Activated CD4-positive, alpha-beta T cell treated with anti-CD3 and anti-CD28 coated beads, Interleukin-2, amount 10 ng/mL, durations not matched to agents 7 days and 5 days (primary cell): ENCODE measurements around the gene ACRBP. TPM values are rescaled to one million over a fixed set of nuclear protein-coding genes. Genes with fewer than 3 reads are reported as not detected.
A peak's percentile ranks its signal among the peaks of the same experiment; 100 is the strongest.

Source experiments
- CTCF ChIA-PET: fragments of 350-600 bp; sonication (Branson Sonifier 250); formaldehyde crosslinking; loops from one replicate; lab custom pipeline; 2021; ENCODE audit warnings: antibody characterized with exemption; lab: Charles Lee
- POLR2A ChIA-PET: fragments of 350-600 bp; sonication (Branson Sonifier 250); formaldehyde crosslinking; loops from one replicate; lab custom pipeline; 2021; ENCODE audit warnings: antibody characterized with exemption; lab: Charles Lee
- DNase-seq: peaks from one replicate; pipeline ENCODE4 v3.0.0-alpha.2; 2020
- H3K27ac Mint-ChIP-seq: one replicate; pipeline ENCODE4 v1.8.0; 2021; ENCODE audit warnings: mild to moderate bottlenecking, moderate library complexity, mixed read lengths
- H3K27me3 Mint-ChIP-seq: one replicate; pipeline ENCODE4 v1.8.0; 2021; ENCODE audit warnings: mixed read lengths
- H3K36me3 Mint-ChIP-seq: one replicate; pipeline ENCODE4 v1.8.0; 2021; ENCODE audit warnings: low read depth, mixed read lengths
- H3K4me1 Mint-ChIP-seq: one replicate; pipeline ENCODE4 v1.8.0; 2021; ENCODE audit warnings: mixed read lengths
- H3K4me3 Mint-ChIP-seq: one replicate; pipeline ENCODE4 v1.8.0; 2021; ENCODE audit warnings: mild to moderate bottlenecking, moderate library complexity, mixed read lengths
- H3K9me3 Mint-ChIP-seq: one replicate; pipeline ENCODE4 v1.8.0; 2021; ENCODE audit warnings: mixed read lengths
- total RNA-seq, 2 experiments: library from RNA; stranded (reverse); gene quantifications; one replicate each; pipeline ENCODE4 v1.2.3, GENCODE V29; 2021

Gene ACRBP
- total RNA-seq = 1 to 10 TPM; 1.6 to 2.6 TPM

GRCh38 chr12:6647083-6647604, at the start of gene ACRBP:
TSS of gene ACRBP (minus strand) at chr12:6647432. CDS start at chr12:6647366, 66 bp downstream.
- Mint-ChIP-seq H3K4me3 (peak within 1 kb of the TSS; percentile 64), H3K36me3 (peaks cover 38% of the 10 kb centered on the region), H3K27ac (peak within 1 kb of the TSS; percentile 48), H3K4me1 (peaks cover 12% of the 10 kb centered on the region), H3K27me3 (peaks cover 7% of the 10 kb centered on the region), H3K9me3 (peaks cover 18% of the 10 kb centered on the region)
- POLR2A ChIA-PET = no interaction called here
- DNase-seq = peak; percentile 20
- CTCF ChIA-PET = interaction anchor here (1.1 to 1.3 kb wide), 2 partner anchors 10 to 12 kb away, joined by 3 to 4 read pairs; partner anchors contain the start of gene LPAR5

GRCh38 chr12:6695313-6696045, 48.2 kb upstream of the ACRBP start:
- peaks cover 2% of the 10 kb centered on the region for H3K36me3 Mint-ChIP-seq
- POLR2A ChIA-PET = no interaction called here
- CTCF ChIA-PET = interaction anchor here (0.9 to 1.8 kb wide), 4 partner anchors 29 to 157 kb away, joined by 3 to 6 read pairs (median 4); partner anchors contain the start of gene GPR162
- H3K27ac Mint-ChIP-seq = no peak overlapping the region
- no peak for DNase-seq
- H3K9me3 Mint-ChIP-seq = no peaks in the 10 kb centered on the region
- peaks cover 25% of the 10 kb centered on the region for H3K4me1 Mint-ChIP-seq
- peaks cover 27% of the 10 kb centered on the region for H3K27me3 Mint-ChIP-seq
- no peak overlapping the region for H3K4me3 Mint-ChIP-seq

GRCh38 chr12:6694701-6695100, 47.5 kb upstream of the ACRBP start:
- peaks cover 5% of the 10 kb centered on the region for H3K36me3 Mint-ChIP-seq
- peak overlapping the region; percentile 54 for H3K27ac Mint-ChIP-seq
- CTCF ChIA-PET = interaction anchor here (1.8 kb wide), 1 partner anchor 30 kb away, joined by 6 read pairs; no protein-coding TSS in a partner anchor
- POLR2A ChIA-PET = no interaction called here
- peaks cover 23% of the 10 kb centered on the region for H3K27me3 Mint-ChIP-seq
- H3K4me1 Mint-ChIP-seq = peaks cover 28% of the 10 kb centered on the region
- no peak overlapping the region for H3K4me3 Mint-ChIP-seq
- no peaks in the 10 kb centered on the region for H3K9me3 Mint-ChIP-seq
- no peak for DNase-seq

- CTCF ChIA-PET = no interaction called here
- DNase-seq = no peak
- Mint-ChIP-seq H3K36me3 (peaks cover 2% of the 10 kb centered on the region), H3K4me3 (no peak overlapping the region), H3K4me1 (peaks cover 21% of the 10 kb centered on the region), H3K9me3 (no peaks in the 10 kb centered on the region), H3K27me3 (peaks cover 15% of the 10 kb centered on the region), H3K27ac (no peak overlapping the region)
- POLR2A ChIA-PET = no interaction called here
Observed at GRCh38 chr12:6693832-6694355, 46.7 kb upstream of the ACRBP start.

GRCh38 chr12:6692888-6693287, 45.7 kb upstream of the ACRBP start:
- DNase-seq = no peak
- Mint-ChIP-seq H3K9me3 (no peaks in the 10 kb centered on the region), H3K4me1 (peaks cover 22% of the 10 kb centered on the region), H3K27ac (no peak overlapping the region), H3K4me3 (no peak overlapping the region), H3K27me3 (peaks cover 5% of the 10 kb centered on the region), H3K36me3 (peaks cover 7% of the 10 kb centered on the region)
- ChIA-PET POLR2A (no interaction called here), CTCF (interaction anchor here (1.4 kb wide), 1 partner anchor 74 kb away, joined by 4 read pairs; the partner anchor contains the start of gene PTMS)

GRCh38 chr12:6691473-6691872, 44.2 kb upstream of the ACRBP start:
- H3K36me3 Mint-ChIP-seq = peaks cover 15% of the 10 kb centered on the region
- H3K9me3 Mint-ChIP-seq = no peaks in the 10 kb centered on the region
- no peak overlapping the region for H3K27ac Mint-ChIP-seq
- no peaks in the 10 kb centered on the region for H3K27me3 Mint-ChIP-seq
- no peak overlapping the region for H3K4me3 Mint-ChIP-seq
- peaks cover 34% of the 10 kb centered on the region for H3K4me1 Mint-ChIP-seq
- CTCF ChIA-PET = interaction anchor here (0.9 to 1.3 kb wide), 3 partner anchors 61 to 174 kb away, joined by 3 read pairs; partner anchors contain the start of gene MLF2
- POLR2A ChIA-PET = no interaction called here
- DNase-seq = no peak

GRCh38 chr12:6688999-6689882, 42.0 kb upstream of the ACRBP start, which contains the start of gene ZNF384:
TSS of gene ZNF384 (minus strand) at chr12:6689375. CDS start at chr12:6679520, 9,855 bp downstream.
- peaks cover 51% of the 10 kb centered on the region for H3K4me1 Mint-ChIP-seq
- H3K4me3 Mint-ChIP-seq = peak within 1 kb of the TSS; percentile 88
- H3K36me3 Mint-ChIP-seq = peaks cover 29% of the 10 kb centered on the region
- ChIA-PET POLR2A (interaction anchor here (0.6 to 1.2 kb wide), 12 partner anchors 35 to 1750 kb away, joined by 3 to 10 read pairs (median 4); partner anchors contain the start of genes CD4, COPS7A, GAPDH and USP5), CTCF (interaction anchor here (0.5 to 2.1 kb wide), 17 partner anchors 9 to 255 kb away, joined by 3 to 11 read pairs (median 3); partner anchors contain the start of genes C12orf57, COPS7A and LPAR5)
- peak; percentile 97 for DNase-seq
- H3K27ac Mint-ChIP-seq = peak within 1 kb of the TSS; percentile 95
- no peaks in the 10 kb centered on the region for H3K9me3 Mint-ChIP-seq
- no peaks in the 10 kb centered on the region for H3K27me3 Mint-ChIP-seq

- DNase-seq = peak; percentile 51
- Mint-ChIP-seq H3K4me3 (peak overlapping the region; percentile 88), H3K36me3 (peaks cover 30% of the 10 kb centered on the region), H3K9me3 (no peaks in the 10 kb centered on the region), H3K27me3 (no peaks in the 10 kb centered on the region), H3K4me1 (peaks cover 54% of the 10 kb centered on the region), H3K27ac (peak overlapping the region; percentile 95)
- CTCF ChIA-PET = interaction anchor here (1.0 to 2.1 kb wide), 10 partner anchors 9 to 139 kb away, joined by 3 to 11 read pairs (median 4); partner anchors contain the start of gene COPS7A
- POLR2A ChIA-PET = interaction anchor here (0.7 kb wide), 1 partner anchor 119 kb away, joined by 4 read pairs; no protein-coding TSS in a partner anchor
Observed at GRCh38 chr12:6688543-6688998, 41.3 kb upstream of the ACRBP start.

GRCh38 chr12:6685814-6686213, 38.6 kb upstream of the ACRBP start:
- Mint-ChIP-seq H3K27me3 (no peaks in the 10 kb centered on the region), H3K4me1 (peaks cover 51% of the 10 kb centered on the region), H3K36me3 (peaks cover 46% of the 10 kb centered on the region), H3K4me3 (no peak overlapping the region), H3K9me3 (no peaks in the 10 kb centered on the region), H3K27ac (no peak overlapping the region)
- DNase-seq = no peak
- ChIA-PET CTCF (interaction anchor here (0.7 to 1.0 kb wide), 2 partner anchors 15 to 187 kb away, joined by 3 read pairs; partner anchors contain the start of gene SPSB2), POLR2A (interaction anchor here (0.6 kb wide), 1 partner anchor 72 kb away, joined by 3 read pairs; no protein-coding TSS in a partner anchor)

- Mint-ChIP-seq H3K9me3 (no peaks in the 10 kb centered on the region), H3K27me3 (no peaks in the 10 kb centered on the region), H3K4me1 (peaks cover 47% of the 10 kb centered on the region), H3K4me3 (no peak overlapping the region), H3K27ac (no peak overlapping the region), H3K36me3 (peaks cover 46% of the 10 kb centered on the region)
- POLR2A ChIA-PET = no interaction called here
- peak; percentile 69 for DNase-seq
- CTCF ChIA-PET = interaction anchor here (0.5 to 1.7 kb wide), 11 partner anchors 8 to 149 kb away, joined by 3 to 10 read pairs (median 3); partner anchors contain the start of genes CD4 and MLF2
Observed at GRCh38 chr12:6684609-6685008, 37.4 kb upstream of the ACRBP start.

- Mint-ChIP-seq H3K4me1 (no peaks in the 10 kb centered on the region), H3K27ac (no peak overlapping the region), H3K27me3 (no peaks in the 10 kb centered on the region), H3K36me3 (peaks cover 73% of the 10 kb centered on the region), H3K4me3 (no peak overlapping the region), H3K9me3 (no peaks in the 10 kb centered on the region)
- POLR2A ChIA-PET = no interaction called here
- no peak for DNase-seq
- CTCF ChIA-PET = interaction anchor here (1.3 kb wide), 1 partner anchor 7 kb away, joined by 3 read pairs; no protein-coding TSS in a partner anchor
Observed at GRCh38 chr12:6676962-6677361, 29.7 kb upstream of the ACRBP start.
